ENCODE results near the gene LSM14A. TPM values are rescaled to one million over a fixed set of nuclear protein-coding genes. Genes with fewer than 3 reads are reported as not detected.

Gene LSM14A
- total and polyA plus RNA-seq, 2 of the 13 experiments (the other 11 are each of a cell fraction or from before 2014, with no cell fraction given): 77.0 to 83.6 TPM

GRCh38 chr19:34269968-34270621, 97.8 kb downstream of the LSM14A start:
- Histone ChIP-seq H3K79me2 (ENCODE audit: insufficient read depth, low read length) (peaks cover 45% of the 10 kb centered on the region), H3K4me1 (ENCODE audit: insufficient read depth, low read length) (peaks cover 38% of the 10 kb centered on the region), H3K36me3 (replicated peaks in 1 of 2; ENCODE audit: control insufficient read depth in 1 of 2, insufficient read depth in 2 of 2, low read length in 2 of 2) (no peaks in the 10 kb centered on the region), H3K9me3 (ENCODE audit: low read length) (no peaks in the 10 kb centered on the region), H2AFZ (ENCODE audit: low read length) (no peak overlapping the region), H3K9ac (ENCODE audit: insufficient read depth, low read depth, low read length) (no peak overlapping the region; the same call in 1 of the 2 replicates), H4K20me1 (ENCODE audit: insufficient read depth, low read length) (no peaks in the 10 kb centered on the region; the same call in none of the 2 replicates), H3K4me3 (replicated peaks in 1 of 3; ENCODE audit: insufficient read depth in 1 of 3, low read depth in 2 of 3, low read length in 3 of 3) (no peak overlapping the region), H3K27me3 (ENCODE audit: control insufficient read depth in 1 of 2, insufficient read depth in 2 of 2, low read length in 2 of 2) (no peaks in the 10 kb centered on the region), H3K27ac (ENCODE audit: extremely low read length, insufficient read depth, low read length) (peak overlapping the region; percentile 33), H3K4me2 (ENCODE audit: low read depth, low read length) (no peak overlapping the region; the same call in 1 of the 2 replicates)
- CTCF ChIA-PET (ENCODE audit: low intra/inter-chr PET ratio, low total read pairs): no interaction called here
- TF ChIP-seq GABPA (IDR thresholded peaks at IDR 0.05; ENCODE audit: low read depth, low read length) (no peak), GABPA (CRISPR knock-in tag; IDR thresholded peaks at IDR 0.05; ENCODE audit: low read depth) (peak; percentile 69), ETV6 (CRISPR knock-in tag; conservative IDR thresholded peaks at IDR 0.05) (0 out of 2 replicates have a peak, but pooled peaks have one; percentile 20), ETV5 (CRISPR knock-in tag; IDR thresholded peaks at IDR 0.05; ENCODE audit: borderline replicate concordance) (peak; percentile 27; the same call in 1 of the 2 replicates), ZNF652 (CRISPR knock-in tag; IDR thresholded peaks at IDR 0.05; ENCODE audit: borderline replicate concordance, low read depth) (no peak), ZFX (CRISPR knock-in tag; IDR thresholded peaks at IDR 0.05; ENCODE audit: low read depth) (0 out of 2 replicates have a peak, but pooled peaks have one; percentile 14), SMYD3 (CRISPR knock-in tag; IDR thresholded peaks at IDR 0.05) (no peak)
- intact Hi-C loops (cut with micrococcal nuclease; ENCODE audit: unreplicated experiment) (no loop called here), in situ Hi-C loops (cut with HindIII; ENCODE audit: extremely low pct_ligation_motif_present, low pct_unique_long_range_greater_than_20kb) (no loop called here)
- no TSS peak for BruUV-seq (replicated peaks)
- ATAC-seq: no peak; the same call in 2 of the 3 replicates
- 72% methylated on average over 5 of the region's 5 CpGs for WGBS (ENCODE audit: low lambda C conversion rate)
- peak; percentile 46 for DNase-seq (ENCODE audit: low spot score)
- FAIRE-seq: peak; percentile 4
- POLR2A ChIA-PET: no interaction called here

DNA sequence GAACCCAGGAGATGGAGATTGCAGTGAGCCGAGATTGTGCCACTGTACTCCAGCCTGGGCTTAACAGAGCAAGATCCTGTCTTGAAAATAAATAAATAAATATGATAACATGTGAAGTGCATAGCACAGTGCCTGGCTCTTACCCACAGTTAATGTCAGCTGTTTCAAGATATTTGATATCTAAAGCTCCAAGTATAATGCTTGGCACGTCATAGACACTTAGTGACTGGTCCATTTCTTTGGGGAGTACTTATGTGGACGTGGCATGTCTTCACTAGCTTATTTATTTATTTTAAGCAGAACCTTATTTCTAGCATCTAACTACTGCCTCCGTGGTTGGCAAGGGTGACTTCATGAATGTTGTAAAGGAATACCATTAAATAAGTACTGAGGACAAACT, 100.8 kb downstream of the LSM14A start:
- DNase-seq (ENCODE audit: low spot score): no peak
- WGBS (ENCODE audit: low lambda C conversion rate): 97% methylated on average over 4 of the region's 4 CpGs
- no TSS peak for BruUV-seq (replicated peaks)
- H3K36me3 ChIP-seq (replicated peaks in 1 of 2; ENCODE audit: control insufficient read depth in 1 of 2, insufficient read depth in 2 of 2, low read length in 2 of 2): 0 out of 5 replicates have a peak, but pooled peaks cover 0 to 4% of the 10 kb centered on the region in 2 experiments
- POLR2A ChIA-PET: no interaction called here
- ATAC-seq: no peak
- peaks cover 56% of the 10 kb centered on the region for H3K4me1 ChIP-seq (ENCODE audit: insufficient read depth, low read length)
- no peak for FAIRE-seq
- in situ Hi-C loops (cut with HindIII; ENCODE audit: extremely low pct_ligation_motif_present, low pct_unique_long_range_greater_than_20kb) (no loop called here), intact Hi-C loops (cut with micrococcal nuclease; ENCODE audit: unreplicated experiment) (no loop called here)
- no peaks in the 10 kb centered on the region; the same call in none of the 2 replicates for H4K20me1 ChIP-seq (ENCODE audit: insufficient read depth, low read length)
- no peak overlapping the region for H2AFZ ChIP-seq (ENCODE audit: low read length)
- H3K27ac ChIP-seq (ENCODE audit: extremely low read length, insufficient read depth, low read length): no peak overlapping the region
- H3K27me3 ChIP-seq (ENCODE audit: control insufficient read depth in 1 of 2, insufficient read depth in 2 of 2, low read length in 2 of 2): no peaks in the 10 kb centered on the region
- no peaks in the 10 kb centered on the region for H3K9me3 ChIP-seq (ENCODE audit: low read length)
- H3K4me3 ChIP-seq (replicated peaks in 1 of 3; ENCODE audit: insufficient read depth in 1 of 3, low read depth in 2 of 3, low read length in 3 of 3): no peak overlapping the region
- peaks cover 51% of the 10 kb centered on the region for H3K79me2 ChIP-seq (ENCODE audit: insufficient read depth, low read length)
- no peak overlapping the region for H3K4me2 ChIP-seq (ENCODE audit: low read depth, low read length)
- no peak overlapping the region for H3K9ac ChIP-seq (ENCODE audit: insufficient read depth, low read depth, low read length)
- CTCF ChIA-PET (ENCODE audit: low intra/inter-chr PET ratio, low total read pairs): no interaction called here
- TF ChIP-seq ZNF644 (CRISPR knock-in tag; IDR thresholded peaks at IDR 0.05; ENCODE audit: low read depth): no peak
- no peak for TF ChIP-seq MLXIP (CRISPR knock-in tag; IDR thresholded peaks at IDR 0.05; ENCODE audit: borderline replicate concordance)
- TF ChIP-seq ZNF619 (CRISPR knock-in tag; IDR thresholded peaks at IDR 0.05): no peak
- no peak for TF ChIP-seq CHD2 (IDR thresholded peaks at IDR 0.05; ENCODE audit: low read depth, low read length)
- no peak for TF ChIP-seq HDAC2 (CRISPR knock-in tag; IDR thresholded peaks at IDR 0.05)
- TF ChIP-seq ATF7 (IDR thresholded peaks at IDR 0.05): no peak
- TF ChIP-seq ATF7 (CRISPR knock-in tag; IDR thresholded peaks at IDR 0.05): no peak
- no peak for TF ChIP-seq CBX2 (IDR thresholded peaks at IDR 0.05; ENCODE audit: low read depth, low read length)
- no peak for TF ChIP-seq CBX2 (CRISPR knock-in tag; IDR thresholded peaks at IDR 0.05; ENCODE audit: low read depth)
- TF ChIP-seq POLR2AphosphoS5 (IDR thresholded peaks at IDR 0.05; ENCODE audit: low read depth, low read length): no peak
- no peak for TF ChIP-seq RFXAP (CRISPR knock-in tag; IDR thresholded peaks at IDR 0.05; ENCODE audit: borderline replicate concordance)
